ENCODE results near the gene IL37.
"Not testable (repeated sequence)": the region's sequence is repeated elsewhere in the genome, so short reads cannot be mapped to it uniquely, and the experiment has no call there.

Gene IL37

GRCh38 chr2:112908559-112908958 lies 2.4 kb upstream of the IL37 start:
- not testable (repeated sequence) for H3K36me3 ChIP-seq (ENCODE audit: control insufficient read depth in 1 of 2, insufficient read depth in 2 of 2, low read length in 2 of 2); H2BK12ac ChIP-seq (ENCODE audit: low read length); H4K8ac ChIP-seq (ENCODE audit: low read depth, low read length); H4K91ac ChIP-seq (ENCODE audit: low read depth, low read length); H3K18ac ChIP-seq (ENCODE audit: low read length); H3K4me2 ChIP-seq (ENCODE audit: low read length); H3K4me3 ChIP-seq (ENCODE audit: low read depth, low read length); H2AFZ ChIP-seq (ENCODE audit: insufficient read depth, low read length, poor library complexity); H3K79me1 ChIP-seq (ENCODE audit: low read length); H3K9me3 ChIP-seq (ENCODE audit: insufficient read depth, low read depth, low read length); H3K79me2 ChIP-seq (ENCODE audit: control insufficient read depth, insufficient read depth, low read length, poor library complexity); H3K23ac ChIP-seq (ENCODE audit: low read length); H2AK5ac ChIP-seq (ENCODE audit: low read length); DNase-seq; H2BK120ac ChIP-seq (ENCODE audit: insufficient read depth, low read length, poor library complexity); H3K27ac ChIP-seq (ENCODE audit: low read depth, low read length); H3K4me1 ChIP-seq (ENCODE audit: control insufficient read depth in 1 of 2, insufficient read depth in 2 of 2, low read length in 2 of 2); H3K9ac ChIP-seq (ENCODE audit: low read length); H3K27me3 ChIP-seq (ENCODE audit: insufficient read depth, low read length); H3K14ac ChIP-seq (ENCODE audit: low read length); H4K12ac ChIP-seq (ENCODE audit: low read depth, low read length); H2BK5ac ChIP-seq (ENCODE audit: low read depth, low read length, poor library complexity); H3K4ac ChIP-seq (ENCODE audit: low read depth, low read length)
- WGBS (ENCODE audit: extremely low coverage, insufficient coverage, insufficient read length): no CpG with 5 or more reads among the region's 2 CpGs

DNA sequence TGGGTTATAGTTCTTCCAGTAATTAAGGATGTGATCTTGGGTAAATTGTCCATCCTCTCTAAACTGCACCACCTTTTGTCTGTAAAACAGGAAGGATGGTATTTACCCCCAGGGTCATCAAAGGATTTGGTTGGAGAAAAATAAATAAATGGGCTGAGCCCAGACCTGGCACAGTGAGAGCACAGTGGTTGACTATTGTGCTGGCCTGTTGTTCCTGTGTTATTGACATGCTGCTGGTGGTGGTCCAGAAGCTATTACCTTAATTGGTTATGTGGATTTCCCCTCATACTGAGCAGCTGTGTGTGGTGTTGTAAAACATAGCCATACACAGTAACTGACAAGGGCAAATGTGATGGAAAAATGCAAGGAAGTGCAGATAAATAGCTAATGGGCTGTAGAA lies 746 bp upstream of the IL37 start:
- Histone ChIP-seq H3K9ac (ENCODE audit: low read length) (no peak overlapping the region), H2BK12ac (ENCODE audit: low read length) (no peak overlapping the region)

GRCh38 chr2:112912403-112912802 lies 1.4 kb downstream of the IL37 start:
- Histone ChIP-seq H3K18ac (ENCODE audit: low read length) (no peak overlapping the region), H4K12ac (ENCODE audit: low read depth, low read length) (no peak overlapping the region), H2BK12ac (ENCODE audit: low read length) (no peak overlapping the region)

More for the DNA sequence above, 746 bp upstream of the IL37 start:
- no peak overlapping the region for H2BK5ac ChIP-seq (ENCODE audit: low read depth, low read length, poor library complexity)
- no peak overlapping the region for H2AFZ ChIP-seq (ENCODE audit: insufficient read depth, low read length, poor library complexity)
- no peaks in the 10 kb centered on the region for H3K79me1 ChIP-seq (ENCODE audit: low read length)
- no peak overlapping the region for H3K4ac ChIP-seq (ENCODE audit: low read depth, low read length)
- no peak overlapping the region for H4K12ac ChIP-seq (ENCODE audit: low read depth, low read length)
- no peak overlapping the region for H4K8ac ChIP-seq (ENCODE audit: low read depth, low read length)
- H4K91ac ChIP-seq (ENCODE audit: low read depth, low read length): no peak overlapping the region
- DNase-seq: no peak
- H3K4me1 ChIP-seq (ENCODE audit: control insufficient read depth in 1 of 2, insufficient read depth in 2 of 2, low read length in 2 of 2): peaks cover 0 to 5% of the 10 kb centered on the region in 2 experiments
- no peak overlapping the region for H3K4me2 ChIP-seq (ENCODE audit: low read length)
- no peak overlapping the region for H2AK5ac ChIP-seq (ENCODE audit: low read length)
- no peak overlapping the region for H3K18ac ChIP-seq (ENCODE audit: low read length)
- H3K23ac ChIP-seq (ENCODE audit: low read length): no peak overlapping the region
- no peak overlapping the region for H2BK120ac ChIP-seq (ENCODE audit: insufficient read depth, low read length, poor library complexity)
- H3K36me3 ChIP-seq (ENCODE audit: control insufficient read depth in 1 of 2, insufficient read depth in 2 of 2, low read length in 2 of 2): no peaks in the 10 kb centered on the region
- no peaks in the 10 kb centered on the region for H3K79me2 ChIP-seq (ENCODE audit: control insufficient read depth, insufficient read depth, low read length, poor library complexity)
- H3K14ac ChIP-seq (ENCODE audit: low read length): no peak overlapping the region
- H3K9me3 ChIP-seq (ENCODE audit: insufficient read depth, low read depth, low read length): no peaks in the 10 kb centered on the region
- no peaks in the 10 kb centered on the region for H3K27me3 ChIP-seq (ENCODE audit: insufficient read depth, low read length)
- no peak overlapping the region for H3K4me3 ChIP-seq (ENCODE audit: low read depth, low read length)
- no peak overlapping the region for H3K27ac ChIP-seq (ENCODE audit: low read depth, low read length)

GRCh38 chr2:112915300-112916144 lies 4.6 kb downstream of the IL37 start:
- no peaks in the 10 kb centered on the region for H3K27me3 ChIP-seq (ENCODE audit: insufficient read depth, low read length)
- H2AFZ ChIP-seq (ENCODE audit: insufficient read depth, low read length, poor library complexity): no peak overlapping the region
- H2BK5ac ChIP-seq (ENCODE audit: low read depth, low read length, poor library complexity): no peak overlapping the region
- H3K79me1 ChIP-seq (ENCODE audit: low read length): no peaks in the 10 kb centered on the region
- no peak overlapping the region for H3K4me2 ChIP-seq (ENCODE audit: low read length)
- no peaks in the 10 kb centered on the region for H3K4me1 ChIP-seq (ENCODE audit: control insufficient read depth in 1 of 2, insufficient read depth in 2 of 2, low read length in 2 of 2)
- WGBS (ENCODE audit: extremely low coverage, insufficient coverage, insufficient read length): no CpG with 5 or more reads among the region's 7 CpGs
- no peak overlapping the region for H4K12ac ChIP-seq (ENCODE audit: low read depth, low read length)
- no peak overlapping the region for H3K4me3 ChIP-seq (ENCODE audit: low read depth, low read length)
- H3K18ac ChIP-seq (ENCODE audit: low read length): no peak overlapping the region
- H3K9me3 ChIP-seq (ENCODE audit: insufficient read depth, low read depth, low read length): peaks cover 3% of the 10 kb centered on the region
- H3K27ac ChIP-seq (ENCODE audit: low read depth, low read length): no peak overlapping the region
- H3K36me3 ChIP-seq (ENCODE audit: control insufficient read depth in 1 of 2, insufficient read depth in 2 of 2, low read length in 2 of 2): no peaks in the 10 kb centered on the region
- no peak overlapping the region for H2AK5ac ChIP-seq (ENCODE audit: low read length)
- H3K23ac ChIP-seq (ENCODE audit: low read length): no peak overlapping the region
- DNase-seq: no peak
- H4K91ac ChIP-seq (ENCODE audit: low read depth, low read length): no peak overlapping the region
- H4K8ac ChIP-seq (ENCODE audit: low read depth, low read length): no peak overlapping the region
- H3K9ac ChIP-seq (ENCODE audit: low read length): no peak overlapping the region
- no peak overlapping the region for H2BK120ac ChIP-seq (ENCODE audit: insufficient read depth, low read length, poor library complexity)
- no peak overlapping the region for H2BK12ac ChIP-seq (ENCODE audit: low read length)
- no peak overlapping the region for H3K4ac ChIP-seq (ENCODE audit: low read depth, low read length)
- H3K79me2 ChIP-seq (ENCODE audit: control insufficient read depth, insufficient read depth, low read length, poor library complexity): no peaks in the 10 kb centered on the region
- H3K14ac ChIP-seq (ENCODE audit: low read length): no peak overlapping the region

More at GRCh38 chr2:112912403-112912802, 1.4 kb downstream of the IL37 start:
- Histone ChIP-seq H2AFZ (ENCODE audit: insufficient read depth, low read length, poor library complexity) (no peak overlapping the region), H2AK5ac (ENCODE audit: low read length) (no peak overlapping the region), H3K27ac (ENCODE audit: low read depth, low read length) (no peak overlapping the region), H3K4ac (ENCODE audit: low read depth, low read length) (no peak overlapping the region), H2BK120ac (ENCODE audit: insufficient read depth, low read length, poor library complexity) (no peak overlapping the region), H3K23ac (ENCODE audit: low read length) (no peak overlapping the region), H3K14ac (ENCODE audit: low read length) (no peak overlapping the region), H3K4me2 (ENCODE audit: low read length) (no peak overlapping the region), H3K4me1 (ENCODE audit: control insufficient read depth in 1 of 2, insufficient read depth in 2 of 2, low read length in 2 of 2) (peaks cover 0 to 1% of the 10 kb centered on the region in 2 experiments), H4K8ac (ENCODE audit: low read depth, low read length) (no peak overlapping the region), H3K9ac (ENCODE audit: low read length) (no peak overlapping the region), H3K36me3 (ENCODE audit: control insufficient read depth in 1 of 2, insufficient read depth in 2 of 2, low read length in 2 of 2) (no peaks in the 10 kb centered on the region), H4K91ac (ENCODE audit: low read depth, low read length) (no peak overlapping the region), H3K4me3 (ENCODE audit: low read depth, low read length) (no peak overlapping the region), H3K79me1 (ENCODE audit: low read length) (no peaks in the 10 kb centered on the region), H3K79me2 (ENCODE audit: control insufficient read depth, insufficient read depth, low read length, poor library complexity) (no peaks in the 10 kb centered on the region), H3K9me3 (ENCODE audit: insufficient read depth, low read depth, low read length) (no peaks in the 10 kb centered on the region), H3K27me3 (ENCODE audit: insufficient read depth, low read length) (no peaks in the 10 kb centered on the region), H2BK5ac (ENCODE audit: low read depth, low read length, poor library complexity) (no peak overlapping the region)
- no CpG with 5 or more reads among the region's 4 CpGs for WGBS (ENCODE audit: extremely low coverage, insufficient coverage, insufficient read length)
- no peak for DNase-seq

Data from trophoblast cell (in vitro differentiated cells and primary cell).